GM23338 (cell line): ENCODE data around the gene NCBP1. TPM values are rescaled to one million over a fixed set of nuclear protein-coding genes. Genes with fewer than 3 reads are reported as not detected.

Experiments used
- ATAC-seq: fragments of 200-7000 bp; cut with Tn5 transposase; 3 replicates; pipeline ENCODE4 v1.9.1; 2020
- DNase-seq: peaks from one replicate; pipeline ENCODE4 v3.0.0-alpha.2; 2015; ENCODE audit warnings: low spot score
- H2AFZ ChIP-seq: fragments of 200-600 bp; sonication (generic); 2 replicates; pipeline ENCODE4 v1.8.0; 2016; ENCODE audit warnings: antibody characterized with exemption, mild to moderate bottlenecking, moderate library complexity
- H3F3A ChIP-seq: fragments of 200-600 bp; sonication (generic); replicated peaks from 2 replicates; pipeline ENCODE4 v1.8.0; 2017; ENCODE audit warnings: antibody characterized with exemption, mixed run types, low read depth
- H3K27ac ChIP-seq: fragments of 200-600 bp; sonication (generic); 2 replicates; pipeline ENCODE4 v1.6.1; 2016; ENCODE audit warnings: low read depth
- H3K27me3 ChIP-seq: fragments of 200-600 bp; sonication (generic); 2 replicates; pipeline ENCODE4 v1.8.0; 2016; ENCODE audit warnings: mild to moderate bottlenecking, mixed run types, moderate library complexity; ENCODE audit not compliant: insufficient read depth
- H3K36me3 ChIP-seq: fragments of 200-600 bp; sonication (generic); 2 replicates; pipeline ENCODE4 v1.8.0; 2016; ENCODE audit warnings: mild to moderate bottlenecking; ENCODE audit not compliant: insufficient read depth
- H3K4me1 ChIP-seq: fragments of 200-600 bp; sonication (generic); 2 replicates; pipeline ENCODE4 v1.8.0; 2016; ENCODE audit warnings: mild to moderate bottlenecking, moderate library complexity; ENCODE audit not compliant: insufficient read depth
- H3K4me2 ChIP-seq: fragments of 200-600 bp; sonication (generic); 2 replicates; pipeline ENCODE4 v1.7.1; 2017; ENCODE audit warnings: mixed run types
- H3K4me3 ChIP-seq: fragments of 200-600 bp; sonication (generic); 2 replicates; pipeline ENCODE4 v1.6.1; 2016; ENCODE audit warnings: mixed run types
- H3K79me2 ChIP-seq: fragments of 200-600 bp; sonication (generic); replicated peaks from 2 replicates; pipeline ENCODE4 v1.8.0; 2017; ENCODE audit warnings: mild to moderate bottlenecking; ENCODE audit not compliant: insufficient read depth
- H3K9me2 ChIP-seq: fragments of 200-600 bp; sonication (generic); 2 replicates; pipeline ENCODE4 v1.8.0; 2017; ENCODE audit not compliant: insufficient read depth
- H4K20me1 ChIP-seq: fragments of 200-600 bp; sonication (generic); replicated peaks from 2 replicates; pipeline ENCODE4 v1.8.0; 2017; ENCODE audit warnings: mild to moderate bottlenecking; ENCODE audit not compliant: insufficient read depth
- H3K27ac Mint-ChIP-seq: 2 replicates; pipeline ENCODE4 v1.8.0; 2020; ENCODE audit warnings: inconsistent platforms, mild to moderate bottlenecking, moderate library complexity, mixed read lengths
- H3K27me3 Mint-ChIP-seq: 3 replicates; pipeline ENCODE4 v1.8.0; 2022; ENCODE audit warnings: low read depth, mild to moderate bottlenecking, moderate library complexity, mixed read lengths, inconsistent platforms; ENCODE audit not compliant: insufficient read depth, poor library complexity
- H3K36me3 Mint-ChIP-seq: 3 replicates; pipeline ENCODE4 v1.8.0; 2021; ENCODE audit warnings: low read depth, mild to moderate bottlenecking, inconsistent platforms, moderate library complexity, mixed read lengths
- H3K4me1 Mint-ChIP-seq: 3 replicates; pipeline ENCODE4 v1.8.0; 2020; ENCODE audit warnings: mild to moderate bottlenecking, inconsistent platforms, mixed read lengths
- H3K4me3 Mint-ChIP-seq: 3 replicates; pipeline ENCODE4 v1.8.0; 2021; ENCODE audit warnings: moderate library complexity, mild to moderate bottlenecking, inconsistent platforms, mixed read lengths
- H3K9me3 Mint-ChIP-seq: 3 replicates; pipeline ENCODE4 v1.8.0; 2020; ENCODE audit warnings: moderate library complexity, mild to moderate bottlenecking, inconsistent platforms, mixed read lengths
- CREB1 ChIP-seq: fragments of 250-450 bp; sonication (Bioruptor Pico); IDR thresholded peaks from 2 replicates; pipeline ENCODE4 v1.5.0; 2020; ENCODE audit warnings: low read depth, mild to moderate bottlenecking, moderate library complexity
- EZH2 ChIP-seq: fragments of 200-600 bp; sonication (generic); IDR thresholded peaks from one replicate; pipeline ENCODE4 v1.8.0; 2017; ENCODE audit warnings: antibody characterized with exemption, mild to moderate bottlenecking, low read depth; ENCODE audit not compliant: unreplicated experiment
- EZH2phosphoT487 ChIP-seq: fragments of 200-600 bp; sonication (generic); IDR thresholded peaks from one replicate; pipeline ENCODE4 v1.8.1; 2018; ENCODE audit warnings: antibody characterized with exemption; ENCODE audit not compliant: unreplicated experiment
- JUNB ChIP-seq: IDR thresholded peaks from one replicate; pipeline ENCODE4 v1.6.1; 2016; ENCODE audit warnings: antibody characterized with exemption; ENCODE audit not compliant: unreplicated experiment
- NANOG ChIP-seq: IDR thresholded peaks from 2 replicates; pipeline ENCODE4 v1.6.1; 2016; ENCODE audit warnings: antibody characterized with exemption, borderline replicate concordance
- POLR2AphosphoS5 ChIP-seq: IDR thresholded peaks from 2 replicates; pipeline ENCODE4 v1.6.1; 2016; ENCODE audit warnings: antibody characterized with exemption, low read depth
- STAT1 ChIP-seq: IDR thresholded peaks from one replicate; pipeline ENCODE4 v1.6.1; 2016; ENCODE audit warnings: antibody characterized with exemption; ENCODE audit not compliant: unreplicated experiment
- polyA plus RNA-seq: library from polyadenylated mRNA; unstranded; fragments of >200 nt; fragmentation: Nextera tagmentation; extraction: Ambion mirVana; gene quantifications from 2 replicates; pipeline ENCODE4 v1.2.1, GENCODE V29; 2016
- total RNA-seq: library from RNA; depleted of rRNA; stranded (reverse); fragments of >200 nt; shearing (Covaris generic); gene quantifications from 2 replicates; pipeline ENCODE4 v1.2.3, GENCODE V29; 2014
- TF ChIP-seq, protein P1 (sequence below): fragments of 250-450 bp; sonication (Bioruptor Pico); IDR thresholded peaks from 2 replicates; pipeline ENCODE4 v1.5.0; 2020; ENCODE audit warnings: mild to moderate bottlenecking, moderate library complexity

The NCBP1 gene
- total and polyA plus RNA-seq, 2 experiments from 2014 or later: 43.9 to 60.2 TPM

DNA sequence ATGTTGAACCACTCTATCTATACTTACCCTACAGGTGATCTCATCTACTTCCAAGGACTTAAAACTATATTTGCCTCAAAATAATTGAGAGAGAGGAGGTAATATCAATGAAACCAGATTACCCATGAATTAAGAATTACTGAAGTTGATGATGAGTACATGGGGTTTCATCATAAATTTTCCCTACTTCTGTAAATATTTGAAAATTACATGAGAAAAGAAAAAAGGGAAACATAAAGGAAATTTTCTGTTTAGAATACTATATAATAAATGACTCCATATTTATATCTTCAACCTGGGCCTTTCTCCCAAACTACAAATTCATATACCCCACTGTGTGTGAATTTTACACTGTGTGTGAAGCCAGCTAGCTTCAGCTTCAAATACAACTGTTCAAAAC, 3.0 kb upstream of the NCBP1 start (continued):
- no peak for TF ChIP-seq NANOG
- no peak for TF ChIP-seq STAT1

DNA sequence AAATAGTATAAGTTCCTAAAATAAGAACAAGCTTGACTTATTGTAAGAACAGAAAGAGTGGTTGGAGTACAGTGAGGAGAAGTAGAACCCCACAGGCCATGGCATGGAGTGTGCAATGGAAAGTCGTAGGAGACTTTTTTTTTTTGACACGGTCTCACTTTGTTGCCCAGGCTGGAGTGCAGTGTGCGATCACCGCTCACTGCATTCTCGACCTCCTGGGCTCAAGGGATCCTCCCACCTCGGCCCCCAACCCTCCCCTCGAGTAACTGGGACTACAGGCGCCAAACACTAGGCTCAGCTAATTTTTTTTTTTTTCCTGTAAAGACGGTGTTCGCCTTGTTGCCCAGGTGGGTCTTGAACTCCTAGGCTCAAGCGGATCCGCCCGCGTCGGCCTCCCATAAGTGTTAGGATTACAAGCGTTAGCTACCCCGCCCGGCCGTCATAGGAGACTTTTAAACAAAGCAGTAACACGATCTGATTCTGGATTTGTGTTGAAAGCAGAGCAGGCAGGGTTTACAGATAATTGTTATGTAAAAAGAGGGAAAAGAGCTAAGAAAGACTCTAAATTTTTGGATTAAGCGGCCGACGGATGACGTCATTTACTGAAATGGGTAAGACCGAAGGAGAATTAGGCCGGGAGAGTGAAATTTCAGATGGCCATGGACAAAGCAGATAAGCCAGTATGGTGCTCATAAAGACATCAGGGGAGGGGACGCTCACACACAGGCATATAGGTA, 1.2 kb upstream of the NCBP1 start:
- peaks cover 25% of the 10 kb centered on the region for H3K4me1 ChIP-seq
- H3K4me3 ChIP-seq: peak overlapping the region; percentile 91
- no peaks in the 10 kb centered on the region for H3K27me3 ChIP-seq
- Mint-ChIP-seq H3K36me3 (peaks cover 3% of the 10 kb centered on the region; the same call in 1 of the 3 replicates), H3K4me3 (peak overlapping the region; percentile 91), H3K9me3 (no peaks in the 10 kb centered on the region), H3K27me3 (peaks cover 7% of the 10 kb centered on the region), H3K4me1 (peaks cover 40% of the 10 kb centered on the region), H3K27ac (peak overlapping the region; percentile 99)
- H2AFZ ChIP-seq: no peak overlapping the region; the same call in 1 of the 2 replicates
- H3K79me2 ChIP-seq: peaks cover 80% of the 10 kb centered on the region
- ATAC-seq: peak; percentile 17
- no peak for TF ChIP-seq NANOG
- TF ChIP-seq, protein P1, sequence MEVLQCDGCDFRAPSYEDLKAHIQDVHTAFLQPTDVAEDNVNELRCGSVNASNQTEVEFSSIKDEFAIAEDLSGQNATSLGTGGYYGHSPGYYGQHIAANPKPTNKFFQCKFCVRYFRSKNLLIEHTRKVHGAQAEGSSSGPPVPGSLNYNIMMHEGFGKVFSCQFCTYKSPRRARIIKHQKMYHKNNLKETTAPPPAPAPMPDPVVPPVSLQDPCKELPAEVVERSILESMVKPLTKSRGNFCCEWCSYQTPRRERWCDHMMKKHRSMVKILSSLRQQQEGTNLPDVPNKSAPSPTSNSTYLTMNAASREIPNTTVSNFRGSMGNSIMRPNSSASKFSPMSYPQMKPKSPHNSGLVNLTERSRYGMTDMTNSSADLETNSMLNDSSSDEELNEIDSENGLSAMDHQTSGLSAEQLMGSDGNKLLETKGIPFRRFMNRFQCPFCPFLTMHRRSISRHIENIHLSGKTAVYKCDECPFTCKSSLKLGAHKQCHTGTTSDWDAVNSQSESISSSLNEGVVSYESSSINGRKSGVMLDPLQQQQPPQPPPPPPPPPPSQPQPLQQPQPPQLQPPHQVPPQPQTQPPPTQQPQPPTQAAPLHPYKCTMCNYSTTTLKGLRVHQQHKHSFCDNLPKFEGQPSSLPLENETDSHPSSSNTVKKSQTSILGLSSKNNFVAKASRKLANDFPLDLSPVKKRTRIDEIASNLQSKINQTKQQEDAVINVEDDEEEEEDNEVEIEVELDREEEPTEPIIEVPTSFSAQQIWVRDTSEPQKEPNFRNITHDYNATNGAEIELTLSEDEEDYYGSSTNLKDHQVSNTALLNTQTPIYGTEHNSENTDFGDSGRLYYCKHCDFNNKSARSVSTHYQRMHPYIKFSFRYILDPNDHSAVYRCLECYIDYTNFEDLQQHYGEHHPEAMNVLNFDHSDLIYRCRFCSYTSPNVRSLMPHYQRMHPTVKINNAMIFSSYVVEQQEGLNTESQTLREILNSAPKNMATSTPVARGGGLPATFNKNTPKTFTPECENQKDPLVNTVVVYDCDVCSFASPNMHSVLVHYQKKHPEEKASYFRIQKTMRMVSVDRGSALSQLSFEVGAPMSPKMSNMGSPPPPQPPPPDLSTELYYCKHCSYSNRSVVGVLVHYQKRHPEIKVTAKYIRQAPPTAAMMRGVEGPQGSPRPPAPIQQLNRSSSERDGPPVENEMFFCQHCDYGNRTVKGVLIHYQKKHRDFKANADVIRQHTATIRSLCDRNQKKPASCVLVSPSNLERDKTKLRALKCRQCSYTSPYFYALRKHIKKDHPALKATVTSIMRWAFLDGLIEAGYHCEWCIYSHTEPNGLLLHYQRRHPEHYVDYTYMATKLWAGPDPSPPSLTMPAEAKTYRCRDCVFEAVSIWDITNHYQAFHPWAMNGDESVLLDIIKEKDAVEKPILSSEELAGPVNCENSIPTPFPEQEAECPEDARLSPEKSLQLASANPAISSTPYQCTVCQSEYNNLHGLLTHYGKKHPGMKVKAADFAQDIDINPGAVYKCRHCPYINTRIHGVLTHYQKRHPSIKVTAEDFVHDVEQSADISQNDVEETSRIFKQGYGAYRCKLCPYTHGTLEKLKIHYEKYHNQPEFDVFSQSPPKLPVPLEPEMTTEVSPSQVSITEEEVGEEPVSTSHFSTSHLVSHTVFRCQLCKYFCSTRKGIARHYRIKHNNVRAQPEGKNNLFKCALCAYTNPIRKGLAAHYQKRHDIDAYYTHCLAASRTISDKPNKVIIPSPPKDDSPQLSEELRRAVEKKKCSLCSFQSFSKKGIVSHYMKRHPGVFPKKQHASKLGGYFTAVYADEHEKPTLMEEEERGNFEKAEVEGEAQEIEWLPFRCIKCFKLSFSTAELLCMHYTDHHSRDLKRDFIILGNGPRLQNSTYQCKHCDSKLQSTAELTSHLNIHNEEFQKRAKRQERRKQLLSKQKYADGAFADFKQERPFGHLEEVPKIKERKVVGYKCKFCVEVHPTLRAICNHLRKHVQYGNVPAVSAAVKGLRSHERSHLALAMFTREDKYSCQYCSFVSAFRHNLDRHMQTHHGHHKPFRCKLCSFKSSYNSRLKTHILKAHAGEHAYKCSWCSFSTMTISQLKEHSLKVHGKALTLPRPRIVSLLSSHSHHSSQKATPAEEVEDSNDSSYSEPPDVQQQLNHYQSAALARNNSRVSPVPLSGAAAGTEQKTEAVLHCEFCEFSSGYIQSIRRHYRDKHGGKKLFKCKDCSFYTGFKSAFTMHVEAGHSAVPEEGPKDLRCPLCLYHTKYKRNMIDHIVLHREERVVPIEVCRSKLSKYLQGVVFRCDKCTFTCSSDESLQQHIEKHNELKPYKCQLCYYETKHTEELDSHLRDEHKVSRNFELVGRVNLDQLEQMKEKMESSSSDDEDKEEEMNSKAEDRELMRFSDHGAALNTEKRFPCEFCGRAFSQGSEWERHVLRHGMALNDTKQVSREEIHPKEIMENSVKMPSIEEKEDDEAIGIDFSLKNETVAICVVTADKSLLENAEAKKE: no peak
- TF ChIP-seq JUNB: no peak
- TF ChIP-seq CREB1 (CRISPR knock-in tag): peak; percentile 92
- no peak for TF ChIP-seq POLR2AphosphoS5
- no peak for TF ChIP-seq EZH2phosphoT487
- TF ChIP-seq EZH2: no peak
- peak overlapping the region; percentile 89 for H3K4me2 ChIP-seq
- DNase-seq: peak; percentile 82
- H3K9me2 ChIP-seq: no peaks in the 10 kb centered on the region
- H3K36me3 ChIP-seq: no peaks in the 10 kb centered on the region
- peaks cover 3% of the 10 kb centered on the region; the same call in 1 of the 2 replicates for H3F3A ChIP-seq
- peak overlapping the region; percentile 95 for H3K27ac ChIP-seq
- peaks cover 37% of the 10 kb centered on the region for H4K20me1 ChIP-seq
